Right cardiac atrium (tissue), 5 donors: Measurements from ENCODE around the gene ADAT1. TPM values are rescaled to one million over a fixed set of nuclear protein-coding genes. Genes with fewer than 3 reads are reported as not detected.
"Not testable (repeated sequence)": the region's sequence is repeated elsewhere in the genome, so short reads cannot be mapped to it uniquely, and the experiment has no call there.

Experiments used
- ATAC-seq, 2 donors: fragments of 200-7000 bp; cut with Tn5 transposase; one replicate each; pipeline versions ENCODE4 v1.8.0 to v1.9.1; 2020; ENCODE audit warnings: moderate library complexity in 2 of 2, mild to moderate bottlenecking in 1 of 2
- DNase-seq, 3 donors: peaks; one replicate each; pipeline ENCODE4 v3.0.0-alpha.2; 2020
- H3K27ac ChIP-seq: one replicate; pipeline ENCODE4 v1.5.1; 2013; ENCODE audit warnings: mild to moderate bottlenecking, low read length, control low read depth, moderate library complexity
- H3K27me3 ChIP-seq: one replicate; pipeline ENCODE4 v1.6.1; 2013; ENCODE audit not compliant: control insufficient read depth, insufficient read depth
- H3K4me1 ChIP-seq: one replicate; pipeline ENCODE4 v1.6.1; 2013; ENCODE audit warnings: low read length; ENCODE audit not compliant: control insufficient read depth, insufficient read depth
- H3K4me3 ChIP-seq: one replicate; pipeline ENCODE4 v1.5.1; 2013; ENCODE audit warnings: low read length, control low read depth
- H3K9me3 ChIP-seq: one replicate; pipeline ENCODE4 v1.6.1; 2013; ENCODE audit warnings: low read length; ENCODE audit not compliant: control insufficient read depth
- WGBS: extraction: QIAGEN DNeasy Blood & Tissue Kit; methylation state at CpG from one replicate; pipeline ENCODE4 v1.1.7; 2013; 5-methylcytosine and 5-hydroxymethylcytosine counted together
- intact Hi-C, 4 donors: fragments of 100-400 bp; cut with DNase I; formaldehyde crosslinking; loops; one replicate each; pipeline versions ENCODE4 v1.11.0 to v1.14.0; 2022 to 2023
- polyA plus RNA-seq: library from polyadenylated mRNA; stranded (reverse); fragments of 200-250 nt; gene quantifications from one replicate; pipeline ENCODE4 v1.2.3, GENCODE V29; 2013
- total RNA-seq, 4 donors: library from RNA; stranded (reverse); fragmentation: NEBNext Ultra II Directional; extraction: Animal tissue kit (Norgen Biotek cat#: 25700); gene quantifications; one replicate each; pipeline ENCODE4 v1.2.1, GENCODE V29; 2021
- donor health status: healthy with polysubstance abuse.
- donor health status: DM: no; HTN: yes; CAD: no.
- donor health status: DM: no; HTN: no; CAD: no.
- donor health status: DM: no; HTN: yes; CAD: no; lungs with severe emphysema.
- donor health status: DM: yes; HTN: yes; CAD: no.

ADAT1 gene
- total and polyA plus RNA-seq, 5 donors: 8.4 to 27.2 (median 20.8) TPM

- intact Hi-C loops: loop anchor here in 1 of 4 donors (10.0 kb wide), 1 partner anchor 109 kb away; no protein-coding TSS in a partner anchor
- 70% methylated on average over 17 of the region's 17 CpGs for WGBS
- Histone ChIP-seq H3K9me3 (no peaks in the 10 kb centered on the region), H3K27ac (no peak overlapping the region), H3K4me3 (no peak overlapping the region), H3K4me1 (no peaks in the 10 kb centered on the region), H3K27me3 (no peaks in the 10 kb centered on the region)
- DNase-seq (no peak), ATAC-seq (peak in 1 of 2 donors; percentile 35)
These were observed 29.0 kb downstream of the ADAT1 start for GRCh38 chr16:75593825-75594820.

- Histone ChIP-seq H3K4me1 (no peaks in the 10 kb centered on the region), H3K27me3 (no peaks in the 10 kb centered on the region), H3K27ac (no peak overlapping the region), H3K9me3 (no peaks in the 10 kb centered on the region), H3K4me3 (no peak overlapping the region)
- 79% methylated on average over 6 of the region's 6 CpGs for WGBS
- no peak for ATAC-seq
- intact Hi-C loops: loop anchor here in 1 of 4 donors (10.0 kb wide), 1 partner anchor 109 kb away; no protein-coding TSS in a partner anchor
- DNase-seq: no peak
These were observed 29.8 kb downstream of the ADAT1 start for GRCh38 chr16:75593308-75593707.

GRCh38 chr16:75591927-75592326 lies 31.2 kb downstream of the ADAT1 start:
- H3K9me3 ChIP-seq, H3K4me1 ChIP-seq, DNase-seq, H3K27me3 ChIP-seq, H3K27ac ChIP-seq, H3K4me3 ChIP-seq, ATAC-seq: not testable (repeated sequence)
- intact Hi-C loops: loop anchor here in 1 of 4 donors (10.0 kb wide), 1 partner anchor 107 kb away; no protein-coding TSS in a partner anchor
- 31% methylated on average over 7 of the region's 9 CpGs for WGBS

GRCh38 chr16:75590920-75591843 lies 31.9 kb downstream of the ADAT1 start:
- DNase-seq (peak; percentile 80 to 89 (median 83)), ATAC-seq (peak; percentile 91 to 94)
- intact Hi-C loops: loop anchor here in 1 of 4 donors (10.0 kb wide), 1 partner anchor 106 kb away; no protein-coding TSS in a partner anchor
- H3K27ac ChIP-seq: peak overlapping the region; percentile 92
- no peaks in the 10 kb centered on the region for H3K4me1 ChIP-seq
- no peaks in the 10 kb centered on the region for H3K9me3 ChIP-seq
- no peaks in the 10 kb centered on the region for H3K27me3 ChIP-seq
- WGBS: 17% methylated on average over 8 of the region's 8 CpGs
- H3K4me3 ChIP-seq: no peak overlapping the region

- DNase-seq (peak; percentile 81 to 86 (median 83)), ATAC-seq (peak; percentile 84 to 90)
- Histone ChIP-seq H3K27ac (peak overlapping the region; percentile 60), H3K4me1 (no peaks in the 10 kb centered on the region), H3K4me3 (no peak overlapping the region), H3K9me3 (no peaks in the 10 kb centered on the region), H3K27me3 (no peaks in the 10 kb centered on the region)
- intact Hi-C loops: no loop called here
- 39% methylated on average over 3 of the region's 3 CpGs for WGBS
These were observed 33.8 kb downstream of the ADAT1 start for GRCh38 chr16:75589306-75589705.

- no peak for DNase-seq
- intact Hi-C loops: no loop called here
- no peaks in the 10 kb centered on the region for H3K27me3 ChIP-seq
- 94% methylated on average over 4 of the region's 4 CpGs for WGBS
- no peak for ATAC-seq
- H3K27ac ChIP-seq: peak overlapping the region; percentile 60
- no peaks in the 10 kb centered on the region for H3K9me3 ChIP-seq
- H3K4me3 ChIP-seq: no peak overlapping the region
- no peaks in the 10 kb centered on the region for H3K4me1 ChIP-seq
These were observed 34.4 kb downstream of the ADAT1 start for GRCh38 chr16:75588716-75589115.

- DNase-seq: no peak
- Histone ChIP-seq H3K27me3 (no peaks in the 10 kb centered on the region), H3K4me1 (no peaks in the 10 kb centered on the region), H3K4me3 (no peak overlapping the region), H3K27ac (no peak overlapping the region), H3K9me3 (no peaks in the 10 kb centered on the region)
- no peak for ATAC-seq
- 71% methylated on average over 3 of the region's 3 CpGs for WGBS
- intact Hi-C loops: no loop called here
These were observed 39.0 kb downstream of the ADAT1 start for GRCh38 chr16:75584108-75584507.

- Histone ChIP-seq H3K27me3 (no peaks in the 10 kb centered on the region), H3K4me1 (no peaks in the 10 kb centered on the region), H3K27ac (no peak overlapping the region), H3K4me3 (no peak overlapping the region), H3K9me3 (no peaks in the 10 kb centered on the region)
- DNase-seq: no peak
- no peak for ATAC-seq
- intact Hi-C loops: no loop called here
- 87% methylated on average over 7 of the region's 7 CpGs for WGBS
These were observed 43.7 kb downstream of the ADAT1 start for GRCh38 chr16:75579281-75579834.

- WGBS: 91% methylated on average over 2 of the region's 2 CpGs
- Histone ChIP-seq H3K4me1 (no peaks in the 10 kb centered on the region), H3K9me3 (no peaks in the 10 kb centered on the region), H3K27me3 (no peaks in the 10 kb centered on the region), H3K27ac (no peak overlapping the region), H3K4me3 (no peak overlapping the region)
- intact Hi-C loops: no loop called here
- DNase-seq (no peak), ATAC-seq (no peak)
These were observed 44.4 kb downstream of the ADAT1 start for GRCh38 chr16:75578725-75579124.

- no peaks in the 10 kb centered on the region for H3K4me1 ChIP-seq
- H3K4me3 ChIP-seq: no peak overlapping the region
- WGBS: 89% methylated on average over 7 of the region's 7 CpGs
- H3K9me3 ChIP-seq: no peaks in the 10 kb centered on the region
- no peak for DNase-seq
- no peak for ATAC-seq
- intact Hi-C loops: no loop called here
- no peak overlapping the region for H3K27ac ChIP-seq
- no peaks in the 10 kb centered on the region for H3K27me3 ChIP-seq
These were observed 44.9 kb downstream of the ADAT1 start for GRCh38 chr16:75578212-75578611.
